SK-N-SH (cell line): ENCODE data around the gene MYO10.

Experiments
- GATA2 ChIP-seq: sonication (generic); formaldehyde crosslinking; IDR thresholded peaks from 2 replicates; pipeline ENCODE4 v1.5.0; 2020; ENCODE audit warnings: mild to moderate bottlenecking, missing genetic modification reagents
- POLR2AphosphoS5 ChIP-seq: IDR thresholded peaks from 2 replicates; pipeline ENCODE4 v1.6.1; 2012; ENCODE audit warnings: low read depth, low read length
- YY1 ChIP-seq: IDR thresholded peaks from 2 replicates; pipeline ENCODE4 v1.4.0; 2012; ENCODE audit warnings: low read depth, mild to moderate bottlenecking
- TF ChIP-seq, protein P1 (sequence below): IDR thresholded peaks from 2 replicates; pipeline ENCODE4 v1.4.0; 2012; ENCODE audit warnings: low read depth
- TF ChIP-seq, protein P2 (sequence below): fragments of 200-600 bp; sonication (generic); IDR thresholded peaks from 2 replicates; pipeline ENCODE4 v1.6.1; 2017; ENCODE audit warnings: antibody characterized with exemption, mild to moderate bottlenecking, moderate library complexity

DNA sequence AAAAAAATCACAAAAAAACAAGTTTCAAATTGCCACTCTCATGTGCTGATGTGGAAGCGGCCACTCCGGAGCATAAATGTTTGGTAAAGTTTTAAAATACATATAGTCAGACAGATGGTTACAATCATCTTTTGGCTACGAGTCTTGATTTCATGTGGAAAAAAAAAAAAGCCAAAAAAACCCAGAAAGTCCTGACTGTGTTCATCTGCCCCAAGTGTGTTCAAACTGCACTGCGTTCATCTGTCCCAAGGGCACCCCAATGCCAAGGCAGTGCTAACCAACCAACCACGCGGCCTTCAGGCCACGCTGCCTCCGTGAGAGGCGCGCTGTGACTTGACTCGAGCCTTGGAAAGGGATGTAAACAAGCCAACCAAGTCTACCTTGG is 127.1 kb downstream of the MYO10 start:
- TF ChIP-seq, protein P1, sequence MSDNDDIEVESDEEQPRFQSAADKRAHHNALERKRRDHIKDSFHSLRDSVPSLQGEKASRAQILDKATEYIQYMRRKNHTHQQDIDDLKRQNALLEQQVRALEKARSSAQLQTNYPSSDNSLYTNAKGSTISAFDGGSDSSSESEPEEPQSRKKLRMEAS = no peak
- TF ChIP-seq, protein P2, sequence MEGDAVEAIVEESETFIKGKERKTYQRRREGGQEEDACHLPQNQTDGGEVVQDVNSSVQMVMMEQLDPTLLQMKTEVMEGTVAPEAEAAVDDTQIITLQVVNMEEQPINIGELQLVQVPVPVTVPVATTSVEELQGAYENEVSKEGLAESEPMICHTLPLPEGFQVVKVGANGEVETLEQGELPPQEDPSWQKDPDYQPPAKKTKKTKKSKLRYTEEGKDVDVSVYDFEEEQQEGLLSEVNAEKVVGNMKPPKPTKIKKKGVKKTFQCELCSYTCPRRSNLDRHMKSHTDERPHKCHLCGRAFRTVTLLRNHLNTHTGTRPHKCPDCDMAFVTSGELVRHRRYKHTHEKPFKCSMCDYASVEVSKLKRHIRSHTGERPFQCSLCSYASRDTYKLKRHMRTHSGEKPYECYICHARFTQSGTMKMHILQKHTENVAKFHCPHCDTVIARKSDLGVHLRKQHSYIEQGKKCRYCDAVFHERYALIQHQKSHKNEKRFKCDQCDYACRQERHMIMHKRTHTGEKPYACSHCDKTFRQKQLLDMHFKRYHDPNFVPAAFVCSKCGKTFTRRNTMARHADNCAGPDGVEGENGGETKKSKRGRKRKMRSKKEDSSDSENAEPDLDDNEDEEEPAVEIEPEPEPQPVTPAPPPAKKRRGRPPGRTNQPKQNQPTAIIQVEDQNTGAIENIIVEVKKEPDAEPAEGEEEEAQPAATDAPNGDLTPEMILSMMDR = no peak
- TF ChIP-seq YY1 (no peak), POLR2AphosphoS5 (no peak), GATA2 (CRISPR knock-in tag) (no peak)
